DMS 273 (cell line): ENCODE measurements around the gene PSMC4.
A peak's percentile ranks its signal among the peaks of the same experiment; 100 is the strongest.
"Not testable (repeated sequence)": the region's sequence is repeated elsewhere in the genome, so short reads cannot be mapped to it uniquely, and the experiment has no call there.

ENCODE experiments used
- DNase-seq: peaks from one replicate; lab custom pipeline; 2025; ENCODE audit not compliant: unreplicated experiment; lab: John Stamatoyannopoulos, UW

Gene PSMC4

DNA sequence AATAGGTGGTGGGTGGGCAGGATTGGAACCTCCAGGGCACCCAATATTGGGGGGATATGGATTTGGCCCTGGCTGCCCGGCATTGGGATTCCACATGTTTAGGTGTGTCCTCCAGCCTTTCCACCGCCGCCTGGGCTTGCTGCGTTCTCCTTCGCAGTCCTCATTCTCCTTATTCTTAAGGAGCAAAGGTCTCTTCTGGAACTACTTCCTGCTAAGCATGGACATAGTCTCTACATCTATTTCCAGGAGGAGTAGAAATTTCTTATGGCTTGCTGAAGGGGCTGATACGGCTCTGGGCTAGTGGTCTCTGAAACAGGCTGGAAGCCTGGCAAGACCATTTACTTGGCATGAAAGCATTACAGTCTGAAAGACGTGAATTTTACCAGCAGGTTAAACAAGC, 27.4 kb upstream of the PSMC4 start:
- DNase-seq, result no peak

GRCh38 chr19:39946532-39946931, 24.4 kb upstream of the PSMC4 start:
- no peak for DNase-seq

- no peak for DNase-seq
Measured at GRCh38 chr19:39949026-39949747, 21.8 kb upstream of the PSMC4 start.

GRCh38 chr19:39951065-39951650, 19.8 kb upstream of the PSMC4 start:
- DNase-seq, result no peak

DNA sequence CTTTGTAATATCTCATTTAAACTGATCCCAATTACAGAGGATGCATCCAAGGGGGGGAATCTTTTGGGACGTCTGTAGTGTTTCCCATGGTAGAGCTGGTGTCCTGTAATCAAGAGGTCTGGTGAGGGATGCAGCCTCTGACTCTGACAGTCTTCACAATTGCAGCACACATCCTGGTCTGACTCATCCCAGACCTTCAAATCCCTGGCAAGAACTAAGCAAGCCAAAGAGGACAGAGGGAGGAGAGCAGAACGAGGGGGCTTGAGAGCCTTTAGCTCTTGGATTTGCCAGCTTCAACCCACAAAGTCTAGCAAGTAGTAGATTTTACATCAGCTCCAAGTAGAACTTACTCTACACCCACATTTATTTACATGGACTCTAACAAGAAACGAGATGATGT, 19.3 kb upstream of the PSMC4 start:
- DNase-seq, result no peak

GRCh38 chr19:39953915-39954314, 17.1 kb upstream of the PSMC4 start:
- no peak for DNase-seq

DNA sequence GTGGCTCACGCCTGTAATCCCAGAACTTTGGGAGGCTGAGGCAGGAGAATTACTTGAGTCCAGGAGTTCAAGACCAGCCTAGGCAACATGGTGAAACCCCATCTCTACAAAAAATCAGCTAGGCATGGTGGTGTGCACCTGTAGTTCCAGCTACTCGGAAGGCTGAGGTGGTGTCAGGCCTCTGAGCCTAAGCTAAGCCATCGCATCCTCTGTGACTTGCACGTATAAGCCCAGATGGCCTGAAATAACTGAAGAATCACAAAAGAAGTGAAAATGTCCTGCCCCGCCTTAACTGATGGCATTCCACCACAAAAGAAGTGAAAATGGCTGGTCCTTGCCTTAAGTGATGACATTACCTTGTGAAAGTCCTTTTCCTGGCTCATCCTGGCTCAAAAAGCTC, 13.1 kb upstream of the PSMC4 start:
- DNase-seq, result not testable (repeated sequence)

DNA sequence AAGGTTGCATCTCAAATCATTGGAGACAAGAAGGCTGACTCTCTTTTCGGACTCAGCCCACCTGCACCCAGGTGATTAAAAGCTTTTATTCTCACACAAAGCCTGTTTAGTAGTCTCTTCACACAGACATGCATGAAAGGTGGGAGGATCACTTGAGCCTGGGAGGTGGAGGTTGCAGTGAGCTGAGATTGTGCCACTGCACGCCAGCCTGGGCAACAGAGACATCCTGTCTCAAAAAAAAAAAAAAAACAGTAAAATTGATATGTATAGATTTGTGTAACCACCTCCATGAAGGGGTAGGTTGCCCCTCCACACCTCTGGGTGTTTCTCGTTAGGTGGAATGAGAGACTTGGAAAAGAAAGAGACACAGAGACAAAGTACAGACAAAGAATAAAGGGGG, 12.0 kb upstream of the PSMC4 start:
- not testable (repeated sequence) for DNase-seq

DNA sequence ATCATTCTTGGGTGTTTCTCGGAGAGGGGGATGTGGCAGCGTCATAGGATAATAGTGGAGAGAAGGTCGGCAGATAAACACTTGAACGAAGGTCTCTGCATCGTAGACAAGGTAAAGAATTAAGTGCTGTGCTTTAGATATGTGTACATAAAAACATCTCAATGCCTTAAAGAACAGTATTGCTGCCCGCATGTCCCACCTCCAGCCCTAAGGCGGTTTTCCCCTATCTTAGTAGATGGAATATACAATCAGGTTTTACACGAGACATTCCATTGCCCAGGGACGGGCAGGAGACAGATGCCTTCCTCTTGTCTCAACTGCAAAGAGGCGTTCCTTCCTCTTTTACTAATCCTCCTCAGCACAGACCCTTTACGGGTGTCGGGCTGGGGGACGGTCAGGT, 11.6 kb upstream of the PSMC4 start:
- DNase-seq, result not testable (repeated sequence)

DNA sequence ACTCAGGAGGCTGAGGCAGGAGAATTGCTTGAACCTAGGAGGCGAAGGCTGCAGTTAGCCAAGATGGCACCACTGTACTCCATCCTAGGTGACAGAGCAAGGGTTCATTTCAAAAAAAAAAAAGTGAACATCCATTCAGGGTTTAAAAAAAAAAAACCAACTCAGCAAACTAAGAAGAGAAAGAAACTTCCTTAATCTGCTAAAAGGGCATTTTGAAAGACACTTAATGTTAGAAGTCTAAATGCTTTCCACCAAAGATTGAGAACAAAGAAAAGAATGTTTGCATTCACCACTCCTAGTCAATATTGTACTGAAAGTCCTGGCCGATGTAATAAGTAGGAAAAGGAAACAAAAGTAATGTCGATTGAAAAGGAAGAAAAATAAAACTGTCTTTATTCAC, 7.1 kb upstream of the PSMC4 start:
- no peak for DNase-seq

GRCh38 chr19:39966617-39967016, 4.3 kb upstream of the PSMC4 start:
- no peak for DNase-seq

DNA sequence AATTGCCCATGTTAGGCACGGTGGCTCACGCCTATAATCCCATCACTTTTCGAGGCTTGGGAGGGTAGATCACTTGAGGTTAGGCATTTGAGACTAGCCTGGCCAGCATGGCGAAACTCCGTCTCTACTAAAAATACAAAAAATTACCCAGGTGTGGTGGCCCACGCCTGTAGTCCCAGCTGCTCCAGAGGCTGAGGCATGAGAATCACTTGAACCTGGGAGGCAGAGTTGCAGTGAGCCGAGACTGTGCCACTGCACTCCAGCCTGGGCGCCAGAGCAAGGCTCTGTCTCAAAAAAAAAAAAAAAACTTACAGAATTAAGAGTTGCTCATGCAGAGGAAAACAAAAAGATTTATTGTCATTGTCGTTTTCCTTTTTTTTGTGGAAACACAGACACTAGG, 3.4 kb upstream of the PSMC4 start:
- no peak for DNase-seq

DNA sequence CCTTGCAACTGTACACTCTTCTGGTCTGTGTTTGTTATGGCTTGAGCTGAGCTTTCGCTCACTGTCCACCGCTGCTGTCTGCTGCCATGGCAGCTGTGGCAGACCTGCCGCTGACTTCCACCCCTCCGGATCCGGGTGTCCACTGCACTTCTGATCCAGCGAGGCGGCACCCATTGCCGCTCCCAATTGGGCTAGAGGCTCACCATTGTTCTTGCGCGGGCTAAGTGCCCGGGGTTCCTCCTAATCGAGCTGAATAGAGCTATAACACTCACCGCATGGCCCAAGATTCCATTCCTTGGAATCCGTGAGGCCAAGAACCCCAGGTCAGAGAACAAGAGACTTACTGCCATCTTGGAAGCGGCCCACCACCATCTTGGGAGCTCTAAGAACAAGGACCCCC, 2.2 kb upstream of the PSMC4 start:
- DNase-seq, result no peak

DNA sequence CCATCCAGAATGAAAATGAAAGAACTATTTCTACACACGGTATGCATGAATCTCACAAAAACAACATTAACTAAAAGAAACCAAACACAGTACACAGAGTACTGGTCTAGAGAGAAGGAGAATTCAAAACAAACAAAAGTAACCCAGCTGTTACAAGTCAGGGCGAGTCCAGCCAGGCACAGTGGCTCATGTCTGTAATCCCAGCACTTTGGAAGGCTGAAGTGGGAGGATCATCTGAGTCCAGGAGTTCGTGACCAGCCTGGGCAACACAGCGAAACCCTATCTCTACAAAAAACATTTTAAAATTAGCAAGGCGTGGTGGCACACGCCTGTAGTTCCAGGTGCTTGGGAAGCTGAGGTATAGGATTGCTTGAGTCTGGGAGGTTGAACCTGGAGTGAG, 1.7 kb upstream of the PSMC4 start:
- no peak for DNase-seq

GRCh38 chr19:39969681-39970424, 1.1 kb upstream of the PSMC4 start:
- no peak for DNase-seq

DNA sequence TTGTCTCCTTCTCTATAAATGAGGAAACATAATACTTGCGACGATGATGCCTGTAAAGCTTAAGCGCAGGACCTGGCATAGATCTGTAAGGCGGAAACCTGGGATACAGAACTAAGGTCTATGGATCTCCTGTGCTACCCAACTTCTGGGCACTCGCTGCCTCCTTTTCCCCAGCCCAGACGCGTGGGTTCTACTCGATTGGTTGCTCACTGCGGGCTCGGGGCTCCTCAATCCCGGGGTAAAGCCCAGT, 615 bp upstream of the PSMC4 start:
- DNase-seq, result no peak

- DNase-seq, result peak; percentile 50
Measured at GRCh38 chr19:39971380-39972035, 543 bp downstream of the PSMC4 start.

DNA sequence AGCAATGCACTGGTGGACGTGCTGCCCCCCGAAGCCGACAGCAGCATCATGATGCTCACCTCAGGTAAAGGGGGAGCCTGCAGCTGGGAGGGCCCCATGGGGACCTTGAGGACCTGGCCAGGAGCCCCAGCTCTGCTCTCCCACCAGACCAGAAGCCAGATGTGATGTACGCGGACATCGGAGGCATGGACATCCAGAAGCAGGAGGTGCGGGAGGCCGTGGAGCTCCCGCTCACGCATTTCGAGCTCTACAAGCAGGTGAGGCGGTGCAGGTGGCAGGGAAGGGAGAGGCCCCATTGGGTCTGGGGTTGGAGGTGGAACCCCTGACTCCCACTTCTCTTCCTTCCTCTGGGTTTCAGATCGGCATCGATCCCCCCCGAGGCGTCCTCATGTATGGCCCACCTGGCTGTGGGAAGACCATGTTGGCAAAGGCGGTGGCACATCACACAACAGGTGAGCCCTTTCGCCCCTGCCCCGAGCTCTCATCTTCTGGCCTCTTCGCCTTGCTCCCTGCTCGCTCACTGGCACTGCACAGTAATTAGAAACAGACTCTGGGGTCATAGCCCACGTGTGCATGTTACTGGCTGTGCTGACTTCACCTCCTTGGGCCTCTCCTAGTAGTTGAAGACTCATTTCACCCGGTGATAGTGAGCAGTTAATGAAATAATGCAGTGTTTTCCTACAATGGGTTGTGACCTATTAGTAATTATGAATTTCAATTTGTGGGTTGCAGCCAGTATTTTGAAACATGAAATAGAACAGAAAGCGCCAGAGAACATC, 3.6 kb downstream of the PSMC4 start:
- DNase-seq, result no peak

DNA sequence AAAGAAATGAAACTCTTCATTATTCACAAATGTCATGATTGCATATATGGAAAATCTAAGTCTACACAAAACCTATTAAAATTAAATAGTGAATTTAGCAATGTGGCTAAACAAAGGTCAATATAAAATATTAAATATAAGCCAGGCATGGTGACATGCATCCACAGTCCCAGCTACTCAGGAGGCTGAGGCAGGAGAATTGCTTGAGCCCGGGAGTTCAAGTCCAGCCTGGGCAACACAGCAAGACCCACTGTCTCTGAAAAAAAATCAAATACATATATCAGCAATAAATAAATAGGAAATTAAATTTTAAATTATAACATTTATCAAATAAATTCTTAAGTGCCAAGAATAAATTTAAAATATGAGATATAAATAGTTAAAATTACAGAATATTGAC, 11.9 kb downstream of the PSMC4 start:
- DNase-seq, result no peak

DNA sequence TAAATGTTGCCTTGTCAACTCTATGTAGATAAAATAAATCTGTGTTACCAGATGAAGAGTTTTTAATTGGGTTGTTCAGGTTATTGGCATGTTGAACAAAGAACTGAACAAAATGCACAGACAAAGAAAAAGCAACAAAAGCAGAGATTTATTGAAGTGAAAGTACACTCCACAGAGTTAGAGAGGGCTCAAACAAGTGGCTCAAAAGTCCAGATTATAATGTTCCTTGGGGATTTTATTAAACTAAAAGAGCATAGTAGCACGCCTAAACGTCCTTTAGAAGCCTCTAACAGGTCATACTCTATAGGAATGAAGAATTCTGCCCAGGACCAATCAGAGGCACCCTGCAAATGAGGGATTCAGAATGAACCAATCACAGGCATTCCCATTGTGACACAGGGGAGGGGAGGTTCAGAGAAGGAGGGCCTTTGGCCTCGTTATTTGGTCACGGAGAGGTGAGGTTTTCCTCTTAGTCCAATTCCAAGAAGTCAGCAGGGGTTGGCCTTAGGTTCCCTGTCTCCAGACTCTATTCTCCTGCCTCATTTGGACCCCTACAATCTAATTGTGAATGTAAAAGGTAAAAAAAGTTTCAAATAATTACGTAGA, 12.8 kb downstream of the PSMC4 start:
- no peak for DNase-seq

- no peak for DNase-seq
Measured at GRCh38 chr19:39986643-39987042, 15.7 kb downstream of the PSMC4 start.
